H1 (cell line): ENCODE results near the gene DENND4A. TPM values are rescaled to one million over a fixed set of nuclear protein-coding genes. Genes with fewer than 3 reads are reported as not detected.

Experiments
- CTCF ChIA-PET: fragments of 300-600 bp; sonication (Branson Sonifier 250); formaldehyde crosslinking; loops from one replicate; lab custom pipeline; 2021; ENCODE audit not compliant: partially characterized antibody; lab: Charles Lee
- POLR2A ChIA-PET: fragments of 300-600 bp; sonication (Branson Sonifier 250); formaldehyde crosslinking; loops from one replicate; lab custom pipeline; 2021; ENCODE audit warnings: inconsistent platforms; ENCODE audit not compliant: partially characterized antibody; lab: Charles Lee
- DNase-seq, 2 experiments: peaks; one replicate each; pipeline versions ENCODE4 v3.0.0 to v3.0.0-alpha.2; 2010 to 2022; ENCODE audit warnings: low spot score in 2 of 2, low read depth in 1 of 2, mixed read lengths in 1 of 2
- FAIRE-seq: peaks from 2 replicates; lab custom pipeline; 2011; peaks lifted over from hg19 to GRCh38; lab: Jason Lieb, UNC
- H2AFZ ChIP-seq: 2 replicates; pipeline ENCODE4 v1.8.1; 2012; ENCODE audit warnings: low read length, inconsistent platforms
- H2AK5ac ChIP-seq: 2 replicates; pipeline ENCODE4 v1.6.1; 2013; ENCODE audit warnings: low read depth, low read length
- H2BK120ac ChIP-seq: replicated peaks from 2 replicates; pipeline ENCODE3; 2013; ENCODE audit warnings: low read depth, low read length, inconsistent platforms
- H2BK12ac ChIP-seq: 2 replicates; pipeline ENCODE4 v1.6.1; 2013; ENCODE audit warnings: low read depth, low read length
- H2BK15ac ChIP-seq: 2 replicates; pipeline ENCODE4 v1.6.1; 2013; ENCODE audit warnings: low read length
- H2BK20ac ChIP-seq: 2 replicates; pipeline ENCODE4 v1.6.1; 2013; ENCODE audit warnings: low read length
- H2BK5ac ChIP-seq: 2 replicates; pipeline ENCODE4 v1.6.1; 2013; ENCODE audit warnings: low read depth, low read length
- H3K14ac ChIP-seq: 2 replicates; pipeline ENCODE4 v1.6.1; 2013; ENCODE audit warnings: inconsistent platforms; ENCODE audit not compliant: insufficient read length
- H3K18ac ChIP-seq: 2 replicates; pipeline ENCODE4 v1.6.1; 2013; ENCODE audit warnings: low read length; ENCODE audit errors: extremely low read depth
- H3K23ac ChIP-seq: 2 replicates; pipeline ENCODE4 v1.6.1; 2013; ENCODE audit warnings: inconsistent platforms; ENCODE audit not compliant: insufficient read length
- H3K23me2 ChIP-seq: 2 replicates; pipeline ENCODE4 v1.6.1; 2013; ENCODE audit warnings: low read depth, low read length
- H3K27ac ChIP-seq: 2 replicates; pipeline ENCODE4 v1.6.1; 2011; ENCODE audit warnings: low read depth, low read length, inconsistent platforms
- H3K27me3 ChIP-seq, 4 experiments: replicated peaks in 1 of 4; 1 replicate in 1 of 4; 2 replicates in 3 of 4; pipeline versions ENCODE4 v1.6.1 to v1.8.1; 2011 to 2013; ENCODE audit warnings: low read length in 3 of 4, mild to moderate bottlenecking in 3 of 4, inconsistent platforms in 2 of 4, mixed read lengths in 2 of 4, moderate library complexity in 1 of 4; ENCODE audit not compliant: control insufficient read depth in 3 of 4, insufficient read depth in 3 of 4; ENCODE audit errors: extremely low read depth in 1 of 4
- H3K36me3 ChIP-seq, 4 experiments: 2 replicates each; pipeline versions ENCODE4 v1.6.1 to v1.8.1; 2011 to 2013; ENCODE audit warnings: mild to moderate bottlenecking in 4 of 4, low read length in 3 of 4, moderate library complexity in 2 of 4, control low read depth in 1 of 4, inconsistent platforms in 1 of 4; ENCODE audit not compliant: insufficient read depth in 4 of 4, control insufficient read depth in 2 of 4
- H3K4ac ChIP-seq: replicated peaks from 2 replicates; pipeline ENCODE3; 2013; ENCODE audit warnings: low read length, low read depth, mixed read lengths, inconsistent platforms; ENCODE audit not compliant: insufficient read length
- H3K4me1 ChIP-seq, 4 experiments: replicated peaks in 1 of 4; 1 replicate in 1 of 4; 2 replicates in 3 of 4; pipeline versions ENCODE4 v1.6.1 to v1.8.1; 2011 to 2013; ENCODE audit warnings: low read length in 3 of 4, inconsistent platforms in 2 of 4, mixed read lengths in 1 of 4; ENCODE audit not compliant: insufficient read depth in 4 of 4, control insufficient read depth in 3 of 4
- H3K4me2 ChIP-seq, 2 experiments: 2 replicates each; pipeline versions ENCODE4 v1.6.1 to v1.8.1; 2011 to 2013; ENCODE audit warnings: low read depth in 2 of 2, low read length in 2 of 2, control low read depth in 1 of 2, inconsistent platforms in 1 of 2, mild to moderate bottlenecking in 1 of 2; ENCODE audit not compliant: insufficient read depth in 1 of 2
- H3K4me3 ChIP-seq, 4 experiments: fragments of 200-600, 300-600 bp in 1 of 4; sonication (generic), shearing (Covaris generic), sonication (Bioruptor Twin) in 1 of 4; 2 replicates each; pipeline versions ENCODE4 v1.5.1 to v1.8.1; 2011 to 2016; ENCODE audit warnings: low read length in 4 of 4, low read depth in 3 of 4, control low read depth in 2 of 4, inconsistent platforms in 2 of 4, mild to moderate bottlenecking in 2 of 4, mixed read lengths in 1 of 4, moderate library complexity in 1 of 4; ENCODE audit not compliant: insufficient read depth in 2 of 4; ENCODE audit errors: extremely low read depth in 1 of 4
- H3K56ac ChIP-seq: replicated peaks from 2 replicates; pipeline ENCODE3; 2013; ENCODE audit warnings: low read depth, mild to moderate bottlenecking, mixed read lengths, low read length, inconsistent platforms; ENCODE audit not compliant: insufficient read length
- H3K79me1 ChIP-seq: 2 replicates; pipeline ENCODE4 v1.6.1; 2013; ENCODE audit warnings: low read depth, low read length, control low read depth
- H3K79me2 ChIP-seq, 2 experiments: 2 replicates each; pipeline versions ENCODE4 v1.6.1 to v1.8.1; 2012 to 2013; ENCODE audit warnings: low read length in 2 of 2, mild to moderate bottlenecking in 2 of 2, inconsistent platforms in 1 of 2; ENCODE audit not compliant: insufficient read depth in 2 of 2, control insufficient read depth in 1 of 2
- H3K9ac ChIP-seq, 4 experiments: replicated peaks in 1 of 4; 1 replicate in 1 of 4; 2 replicates in 3 of 4; pipeline versions ENCODE4 v1.6.1 to v1.8.1; 2011 to 2013; ENCODE audit warnings: low read depth in 3 of 4, low read length in 3 of 4, control low read depth in 2 of 4, mild to moderate bottlenecking in 2 of 4, moderate library complexity in 2 of 4, inconsistent platforms in 1 of 4; ENCODE audit errors: extremely low read depth in 1 of 4
- H3K9me3 ChIP-seq, 2 experiments: 2 replicates each; pipeline versions ENCODE4 v1.6.1 to v1.8.1; 2012 to 2013; ENCODE audit warnings: mild to moderate bottlenecking in 2 of 2, moderate library complexity in 2 of 2, control low read depth in 1 of 2, inconsistent platforms in 1 of 2, low read depth in 1 of 2, low read length in 1 of 2, mixed read lengths in 1 of 2; ENCODE audit not compliant: insufficient read depth in 2 of 2
- H4K20me1 ChIP-seq, 2 experiments: replicated peaks in 1 of 2; 2 replicates each; pipeline versions ENCODE3 to v1.8.1; 2011 to 2013; ENCODE audit warnings: inconsistent platforms in 2 of 2, low read length in 2 of 2, mild to moderate bottlenecking in 1 of 2; ENCODE audit not compliant: insufficient read depth in 2 of 2, control insufficient read depth in 1 of 2
- H4K5ac ChIP-seq: 2 replicates; pipeline ENCODE4 v1.6.1; 2013; ENCODE audit warnings: low read length, low read depth, mixed read lengths, inconsistent platforms; ENCODE audit not compliant: insufficient read length
- H4K8ac ChIP-seq: 2 replicates; pipeline ENCODE4 v1.8.0; 2013; ENCODE audit warnings: mild to moderate bottlenecking, moderate library complexity, low read length, inconsistent platforms; ENCODE audit not compliant: insufficient read depth; ENCODE audit errors: extremely low read depth
- H4K91ac ChIP-seq: replicated peaks from 2 replicates; pipeline ENCODE3; 2013; ENCODE audit warnings: low read length, mixed read lengths, inconsistent platforms; ENCODE audit not compliant: insufficient read length
- GTF2F1 ChIP-seq: IDR thresholded peaks from 2 replicates; pipeline ENCODE4 v1.6.1; 2012; ENCODE audit warnings: low read depth, low read length, improper control_type of control experiment, borderline replicate concordance
- JUN ChIP-seq: IDR thresholded peaks from 2 replicates; pipeline ENCODE4 v1.6.1; 2011; ENCODE audit warnings: low read depth, mild to moderate bottlenecking, improper control_type of control experiment, low read length
- WGBS, 2 experiments: shearing (Covaris generic) in 1 of 2; methylation state at CpG; one replicate each; pipeline versions ENCODE4 v1.1.6 to v1.1.7; 2013 to 2015; ENCODE audit warnings: low lambda C conversion rate in 2 of 2, mixed read lengths in 2 of 2, inconsistent platforms in 1 of 2, low coverage in 1 of 2, missing lambda C conversion rate in 1 of 2; ENCODE audit not compliant: insufficient replicate concordance in 2 of 2, insufficient coverage in 1 of 2, insufficient read length in 1 of 2; ENCODE audit errors: extremely low coverage in 1 of 2, missing lambda C conversion rate in 1 of 2; 5-methylcytosine and 5-hydroxymethylcytosine counted together
- polyA plus RNA-seq, 7 experiments: library from polyadenylated mRNA; depleted of rRNA in 3 of 7; stranded (reverse) in 5 of 7; unstranded in 2 of 7; fragments of >200 nt in 5 of 7; fragments of 200-250 nt in 2 of 7; gene quantifications; 1 replicate in 5 of 7; 2 replicates in 1 of 7; 4 replicates in 1 of 7; pipeline versions ENCODE4 v1.2.1 to v1.2.3, GENCODE V29; 2011 to 2013; ENCODE audit warnings: missing spikeins in 2 of 7, mixed read lengths in 2 of 7
- total RNA-seq: library from RNA; stranded (reverse); fragmentation: NEBNext Ultra II Directional; extraction: Animal tissue kit (Norgen Biotek cat#: 25700); gene quantifications from 2 replicates; pipeline ENCODE4 v1.2.1, GENCODE V29; 2021

The DENND4A gene
- total and polyA plus RNA-seq, 2 of the 8 experiments (the other 6 are each of a cell fraction or from before 2014, with no cell fraction given): 1.3 to 4.7 TPM

DNA sequence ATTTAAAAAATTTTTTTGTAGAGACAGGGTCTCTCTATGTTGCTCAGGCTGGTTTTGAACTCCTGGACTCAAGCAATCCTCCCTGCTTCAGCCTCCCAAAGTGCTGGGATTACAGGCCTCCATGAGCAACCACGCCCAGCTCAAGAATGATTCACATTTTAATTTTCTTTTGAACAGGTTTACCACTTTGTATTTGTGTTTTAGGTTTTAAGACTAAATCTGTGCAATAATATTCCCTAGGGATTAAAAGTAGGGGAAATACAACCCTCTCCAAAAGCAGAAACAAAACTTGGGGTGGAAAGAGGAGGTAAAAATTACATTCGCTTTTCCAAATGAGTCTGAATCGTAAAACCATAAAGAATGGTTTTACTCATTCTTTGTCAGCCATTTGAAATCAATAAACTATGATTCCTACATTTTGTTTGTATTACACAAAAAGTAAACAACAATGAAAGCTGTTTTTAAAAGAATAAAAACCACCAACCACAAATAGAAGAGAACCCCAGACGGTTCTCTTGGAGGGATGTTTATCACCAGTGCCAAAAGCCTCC, 132.5 kb downstream of the DENND4A start:
- Histone ChIP-seq H3K4ac (no peak overlapping the region), H3K27ac (no peak overlapping the region), H2BK20ac (no peak overlapping the region), H4K5ac (no peak overlapping the region), H3K9me3 (no peaks in the 10 kb centered on the region), H3K4me3 (no peak overlapping the region), H4K20me1 (no peaks in the 10 kb centered on the region), H3K4me1 (no peaks in the 10 kb centered on the region), H3K56ac (no peak overlapping the region), H3K27me3 (no peaks in the 10 kb centered on the region; a peak in 1 of 7 replicates), H3K23ac (no peak overlapping the region), H2AFZ (no peak overlapping the region), H2BK12ac (no peak overlapping the region), H3K4me2 (no peak overlapping the region), H3K79me1 (no peaks in the 10 kb centered on the region), H3K36me3 (no peaks in the 10 kb centered on the region; a peak in 1 of 8 replicates), H3K23me2 (no peaks in the 10 kb centered on the region), H4K91ac (no peak overlapping the region), H3K79me2 (no peaks in the 10 kb centered on the region), H2AK5ac (no peak overlapping the region), H2BK5ac (no peak overlapping the region), H3K14ac (no peak overlapping the region), H2BK120ac (no peak overlapping the region), H4K8ac (no peak overlapping the region), H2BK15ac (no peak overlapping the region), H3K18ac (no peak overlapping the region), H3K9ac (no peak overlapping the region)
- 93% methylated on average over 4 of the region's 4 CpGs; no CpG with 5 or more reads in 1 of the 2 experiments for WGBS, 2 experiments
- ChIA-PET CTCF (interaction anchor here (1.4 kb wide), 1 partner anchor 8 kb away, joined by 5 read pairs; no protein-coding TSS in a partner anchor), POLR2A (interaction anchor here (0.6 to 1.1 kb wide), 2 partner anchors 106 to 210 kb away, joined by 3 read pairs; partner anchors contain the start of gene RAB11A)
- FAIRE-seq (no peak), DNase-seq (no peak)
- TF ChIP-seq GTF2F1 (no peak), JUN (no peak)
